ENCODE results near the gene SNAP23.
A peak's percentile ranks its signal among the peaks of the same experiment; 100 is the strongest.

Gene SNAP23

GRCh38 chr15:42482701-42483100, 12.7 kb upstream of the SNAP23 start:
- peaks cover 41% of the 10 kb centered on the region for H3K36me3 Mint-ChIP-seq (ENCODE audit: low read depth)
- H3K4me3 Mint-ChIP-seq: no peak overlapping the region
- intact Hi-C loops (cut with micrococcal nuclease): no loop called here
- no peaks in the 10 kb centered on the region for H3K27me3 Mint-ChIP-seq
- no peak overlapping the region for H3K27ac Mint-ChIP-seq
- no peaks in the 10 kb centered on the region for H3K9me3 Mint-ChIP-seq
- H3K4me1 Mint-ChIP-seq (ENCODE audit: low read depth): peaks cover 35% of the 10 kb centered on the region

DNA sequence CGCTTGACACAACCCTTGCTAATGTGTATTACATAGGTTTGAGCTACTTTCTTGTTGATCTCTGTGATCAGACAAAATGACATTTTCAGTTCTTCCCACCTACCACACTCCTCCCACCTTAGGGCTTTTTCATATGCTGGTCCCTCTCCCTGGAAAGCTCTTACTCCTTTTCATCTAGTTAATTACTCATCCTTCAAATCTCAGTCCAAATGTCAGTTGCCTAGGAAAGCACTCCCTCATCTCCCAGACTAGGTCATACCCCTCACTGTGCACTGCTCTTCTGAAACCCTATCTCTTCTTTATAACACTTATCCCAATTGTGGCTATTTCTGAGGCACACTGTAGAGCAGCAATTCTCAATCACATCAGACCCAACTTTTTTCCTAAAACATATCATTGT, 11.8 kb upstream of the SNAP23 start:
- Mint-ChIP-seq H3K27me3 (no peaks in the 10 kb centered on the region), H3K9me3 (no peaks in the 10 kb centered on the region), H3K27ac (no peak overlapping the region), H3K4me1 (ENCODE audit: low read depth) (peaks cover 41% of the 10 kb centered on the region), H3K4me3 (no peak overlapping the region), H3K36me3 (ENCODE audit: low read depth) (peaks cover 46% of the 10 kb centered on the region)
- intact Hi-C loops (cut with micrococcal nuclease): no loop called here

- H3K36me3 Mint-ChIP-seq (ENCODE audit: low read depth): peaks cover 44% of the 10 kb centered on the region
- peak overlapping the region; percentile 95 for H3K4me3 Mint-ChIP-seq
- intact Hi-C loops (cut with micrococcal nuclease): loop anchor here (5.0 kb wide), 1 partner anchor 57 kb away; the partner anchor contains the start of genes HAUS2 and LRRC57
- no peaks in the 10 kb centered on the region for H3K27me3 Mint-ChIP-seq
- no peaks in the 10 kb centered on the region for H3K9me3 Mint-ChIP-seq
- H3K27ac Mint-ChIP-seq: peak overlapping the region; percentile 97
- peaks cover 63% of the 10 kb centered on the region for H3K4me1 Mint-ChIP-seq (ENCODE audit: low read depth)
These were observed 5.2 kb upstream of the SNAP23 start for GRCh38 chr15:42490291-42490670.

DNA sequence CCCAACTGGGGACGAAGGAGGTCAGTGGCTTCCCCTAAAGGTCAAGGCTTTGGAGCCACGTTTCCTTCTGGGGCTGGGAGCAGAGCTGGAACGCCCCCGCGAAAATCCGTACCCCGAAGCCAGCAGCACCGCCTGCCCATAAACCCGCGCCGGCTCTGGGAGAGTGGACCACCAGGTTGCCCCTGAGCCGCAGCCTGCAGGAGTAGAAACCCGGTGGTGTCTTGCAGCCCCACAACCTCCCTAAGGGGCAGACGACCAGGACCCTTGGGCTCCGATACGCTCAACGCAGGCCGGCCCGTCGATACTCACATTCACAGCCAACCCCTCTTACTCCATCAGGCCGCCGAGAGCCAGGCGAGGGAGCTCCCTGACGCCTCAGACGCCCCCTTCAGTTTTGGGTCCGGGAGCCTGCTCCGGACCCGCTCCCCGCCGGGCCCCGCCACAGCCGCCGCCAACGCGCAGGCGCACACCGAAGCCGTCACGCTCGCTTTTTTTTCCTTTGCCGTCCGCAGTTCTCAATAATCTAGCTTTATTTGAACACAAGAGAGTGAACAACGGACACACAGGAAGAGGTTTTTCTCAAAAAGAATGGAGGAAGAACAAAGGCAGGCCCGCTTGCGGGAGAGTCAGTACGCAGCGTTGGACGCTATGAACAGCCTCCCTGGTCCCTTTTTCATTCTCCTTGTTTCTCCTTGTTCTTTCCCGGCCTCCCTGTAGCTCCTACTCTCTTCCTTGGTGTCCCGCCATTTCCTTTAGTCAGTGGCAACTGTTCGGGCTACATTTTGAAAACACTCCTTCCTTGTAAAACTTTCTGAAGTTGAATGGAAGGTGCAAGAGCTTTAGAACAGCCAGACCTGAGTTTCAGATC, 4.5 kb upstream of the SNAP23 start, which contains the start of gene ZNF106:
Gene ZNF106 (minus strand): TSS at position 471 of the 868 bp plus-strand sequence. CDS start 18,852 bp downstream, outside the sequence.
- Mint-ChIP-seq H3K36me3 (ENCODE audit: low read depth) (peaks cover 44% of the 10 kb centered on the region), H3K4me3 (peak within 1 kb of the TSS; percentile 95), H3K27me3 (no peaks in the 10 kb centered on the region), H3K27ac (peak within 1 kb of the TSS; percentile 97), H3K4me1 (ENCODE audit: low read depth) (peaks cover 59% of the 10 kb centered on the region), H3K9me3 (no peaks in the 10 kb centered on the region)
- intact Hi-C loops (cut with micrococcal nuclease): loop anchor here (5.0 kb wide), 1 partner anchor 56 kb away; the partner anchor contains the start of genes HAUS2 and LRRC57

DNA sequence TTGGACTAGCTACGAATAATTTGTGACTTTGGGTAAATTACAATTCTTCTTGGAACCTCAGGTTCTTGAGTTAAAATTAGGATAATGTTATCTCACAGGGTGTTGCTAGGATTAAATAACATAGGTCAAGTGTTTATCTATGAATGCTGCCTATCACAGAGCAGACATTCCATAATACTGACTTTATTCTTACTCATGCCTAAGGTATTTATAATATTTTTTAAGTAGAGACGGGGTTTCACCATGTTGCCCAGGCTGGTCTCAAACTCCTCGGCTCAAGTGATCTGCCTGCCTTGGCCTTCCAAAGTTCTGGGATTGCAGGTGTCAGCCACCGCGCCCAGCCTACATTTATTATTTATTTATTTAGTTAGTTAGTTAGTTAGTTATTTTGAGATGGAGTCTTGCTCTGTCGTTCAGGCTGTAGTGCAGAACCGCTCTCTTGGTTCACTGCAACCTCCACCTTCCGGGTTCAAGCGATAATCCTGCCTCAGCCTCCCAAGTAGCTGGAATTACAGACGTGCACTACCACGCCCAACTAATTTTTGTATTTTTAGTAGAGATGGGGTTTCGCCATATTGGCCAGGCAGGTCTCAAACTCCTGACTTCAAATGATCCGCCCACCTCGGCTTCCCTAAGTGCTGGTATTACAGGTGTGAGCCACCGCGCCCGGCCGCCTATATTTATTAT, 3.8 kb upstream of the SNAP23 start:
- no peaks in the 10 kb centered on the region for H3K27me3 Mint-ChIP-seq
- H3K27ac Mint-ChIP-seq: peak overlapping the region; percentile 97
- peaks cover 61% of the 10 kb centered on the region for H3K4me1 Mint-ChIP-seq (ENCODE audit: low read depth)
- peak overlapping the region; percentile 95 for H3K4me3 Mint-ChIP-seq
- H3K36me3 Mint-ChIP-seq (ENCODE audit: low read depth): peaks cover 46% of the 10 kb centered on the region
- intact Hi-C loops (cut with micrococcal nuclease): loop anchor here (5.0 kb wide), 1 partner anchor 56 kb away; the partner anchor contains the start of genes HAUS2 and LRRC57
- no peaks in the 10 kb centered on the region for H3K9me3 Mint-ChIP-seq

DNA sequence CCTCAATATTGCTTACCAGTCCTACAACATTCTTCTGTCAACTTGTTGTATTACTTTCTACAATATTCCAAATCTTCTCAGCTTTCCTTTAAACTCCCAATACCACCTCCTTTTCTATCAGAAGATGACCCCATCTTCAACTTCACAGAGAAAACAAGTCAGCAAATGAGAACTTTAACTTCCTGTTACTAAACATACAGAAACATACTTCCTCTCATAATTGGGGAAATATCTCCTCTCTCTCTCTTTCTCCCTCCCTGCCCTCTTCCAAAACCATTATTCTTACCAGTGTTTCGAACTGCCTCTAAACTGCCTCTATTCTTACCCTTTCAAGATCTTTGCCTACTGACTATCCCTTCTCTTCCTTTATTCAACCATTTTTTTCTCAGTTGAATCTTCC, 1.8 kb upstream of the SNAP23 start:
- H3K4me1 Mint-ChIP-seq (ENCODE audit: low read depth): peaks cover 66% of the 10 kb centered on the region
- H3K36me3 Mint-ChIP-seq (ENCODE audit: low read depth): peaks cover 50% of the 10 kb centered on the region
- peak overlapping the region; percentile 87 for H3K27ac Mint-ChIP-seq
- intact Hi-C loops (cut with micrococcal nuclease): loop anchor here (5.0 kb wide), 1 partner anchor 54 kb away; the partner anchor contains the start of genes HAUS2 and LRRC57
- H3K9me3 Mint-ChIP-seq: no peaks in the 10 kb centered on the region
- no peaks in the 10 kb centered on the region for H3K27me3 Mint-ChIP-seq
- peak overlapping the region; percentile 52 for H3K4me3 Mint-ChIP-seq

- Mint-ChIP-seq H3K36me3 (ENCODE audit: low read depth) (peaks cover 59% of the 10 kb centered on the region), H3K4me3 (peak overlapping the region; percentile 92), H3K27me3 (no peaks in the 10 kb centered on the region), H3K4me1 (ENCODE audit: low read depth) (peaks cover 66% of the 10 kb centered on the region), H3K27ac (peak overlapping the region; percentile 87), H3K9me3 (no peaks in the 10 kb centered on the region)
- intact Hi-C loops (cut with micrococcal nuclease): loop anchor here (5.0 kb wide), 1 partner anchor 52 kb away; the partner anchor contains the start of genes HAUS2 and LRRC57
These were observed 455 bp upstream of the SNAP23 start for GRCh38 chr15:42494998-42495360.

- intact Hi-C loops (cut with micrococcal nuclease): no loop called here
- peaks cover 75% of the 10 kb centered on the region for H3K4me1 Mint-ChIP-seq (ENCODE audit: low read depth)
- H3K36me3 Mint-ChIP-seq (ENCODE audit: low read depth): peaks cover 50% of the 10 kb centered on the region
- H3K27me3 Mint-ChIP-seq: no peaks in the 10 kb centered on the region
- peak overlapping the region; percentile 84 for H3K27ac Mint-ChIP-seq
- H3K9me3 Mint-ChIP-seq: no peaks in the 10 kb centered on the region
- no peak overlapping the region for H3K4me3 Mint-ChIP-seq
These were observed 3.0 kb downstream of the SNAP23 start for GRCh38 chr15:42498212-42499068.

DNA sequence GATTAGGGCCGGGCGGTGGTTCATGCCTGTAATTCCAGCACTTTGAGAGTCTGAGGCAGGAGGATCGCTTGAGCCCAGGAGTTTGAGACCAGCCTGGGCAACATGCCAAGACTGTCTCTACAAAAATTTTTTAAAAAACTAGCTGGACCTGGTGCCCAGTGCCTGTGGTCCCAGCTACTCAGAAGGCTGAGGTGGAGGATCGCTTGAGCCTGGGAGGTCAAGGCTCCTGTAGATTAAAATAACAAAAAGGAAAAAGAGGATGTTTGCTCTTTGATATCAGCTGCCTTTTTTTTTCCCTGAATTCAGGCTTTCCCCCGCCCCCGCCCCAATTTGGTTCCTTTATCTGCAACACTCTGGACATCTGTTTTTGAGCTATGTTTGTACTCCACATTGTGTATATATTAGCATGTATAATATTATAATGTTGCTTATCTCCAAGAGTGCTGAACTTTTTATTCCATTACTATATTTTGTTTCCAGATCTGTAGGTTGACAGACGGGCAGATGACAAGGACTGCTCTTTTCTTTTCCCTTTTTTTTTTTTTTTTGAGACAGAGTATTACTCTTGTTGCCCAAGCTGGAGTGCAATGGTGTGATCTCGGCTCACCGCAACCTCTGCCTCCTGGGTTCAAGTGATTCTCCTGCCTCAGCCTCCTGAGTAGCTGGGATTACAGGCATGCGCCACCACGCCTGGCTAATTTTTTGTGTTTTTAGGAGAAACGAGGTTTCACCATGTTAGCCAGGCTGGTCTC, 4.6 kb downstream of the SNAP23 start:
- H3K4me3 Mint-ChIP-seq: peak overlapping the region; percentile 64
- peak overlapping the region; percentile 84 for H3K27ac Mint-ChIP-seq
- intact Hi-C loops (cut with micrococcal nuclease): no loop called here
- no peaks in the 10 kb centered on the region for H3K27me3 Mint-ChIP-seq
- H3K36me3 Mint-ChIP-seq (ENCODE audit: low read depth): peaks cover 50% of the 10 kb centered on the region
- peaks cover 68% of the 10 kb centered on the region for H3K4me1 Mint-ChIP-seq (ENCODE audit: low read depth)
- no peaks in the 10 kb centered on the region for H3K9me3 Mint-ChIP-seq

- Mint-ChIP-seq H3K27ac (peak overlapping the region; percentile 69), H3K9me3 (no peaks in the 10 kb centered on the region)
These were observed 7.0 kb downstream of the SNAP23 start for GRCh38 chr15:42502477-42502876.

GRCh38 chr15:42503825-42504224, 8.4 kb downstream of the SNAP23 start:
- Mint-ChIP-seq H3K4me1 (ENCODE audit: low read depth) (peaks cover 57% of the 10 kb centered on the region), H3K27ac (peak overlapping the region; percentile 69)
- intact Hi-C loops (cut with micrococcal nuclease): no loop called here

More at GRCh38 chr15:42502477-42502876, 7.0 kb downstream of the SNAP23 start:
- peaks cover 59% of the 10 kb centered on the region for H3K4me1 Mint-ChIP-seq (ENCODE audit: low read depth)
- no peak overlapping the region for H3K4me3 Mint-ChIP-seq
- intact Hi-C loops (cut with micrococcal nuclease): no loop called here
- H3K36me3 Mint-ChIP-seq (ENCODE audit: low read depth): peaks cover 55% of the 10 kb centered on the region
- H3K27me3 Mint-ChIP-seq: no peaks in the 10 kb centered on the region

DNA sequence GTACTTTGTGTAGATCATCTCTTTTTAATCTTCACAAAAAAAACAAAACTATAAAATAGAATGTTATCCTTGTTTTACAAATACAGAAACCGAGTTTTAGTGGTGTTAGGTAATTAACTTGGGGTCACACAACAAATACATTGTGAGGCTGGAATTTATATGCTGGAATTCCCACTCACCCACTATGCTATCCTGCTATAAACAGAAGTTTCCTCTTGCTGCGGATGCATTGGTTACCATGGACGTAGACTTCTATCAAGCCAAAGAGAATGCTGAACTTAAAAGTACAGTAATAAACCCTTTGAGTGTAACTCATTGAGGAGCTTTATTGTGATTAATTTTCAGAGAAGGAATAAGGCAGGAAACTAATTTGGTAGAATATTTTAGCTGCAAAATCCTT, 9.2 kb downstream of the SNAP23 start:
- Mint-ChIP-seq H3K9me3 (no peaks in the 10 kb centered on the region), H3K27me3 (no peaks in the 10 kb centered on the region), H3K4me3 (no peak overlapping the region), H3K4me1 (ENCODE audit: low read depth) (peaks cover 57% of the 10 kb centered on the region), H3K27ac (no peak overlapping the region), H3K36me3 (ENCODE audit: low read depth) (peaks cover 45% of the 10 kb centered on the region)
- intact Hi-C loops (cut with micrococcal nuclease): no loop called here

More at GRCh38 chr15:42503825-42504224, 8.4 kb downstream of the SNAP23 start:
- Mint-ChIP-seq H3K4me3 (no peak overlapping the region), H3K9me3 (no peaks in the 10 kb centered on the region), H3K36me3 (ENCODE audit: low read depth) (peaks cover 50% of the 10 kb centered on the region), H3K27me3 (no peaks in the 10 kb centered on the region)

- H3K36me3 Mint-ChIP-seq (ENCODE audit: low read depth): peaks cover 44% of the 10 kb centered on the region
- H3K27me3 Mint-ChIP-seq: no peaks in the 10 kb centered on the region
- peak overlapping the region; percentile 23 for H3K27ac Mint-ChIP-seq
- H3K9me3 Mint-ChIP-seq: no peaks in the 10 kb centered on the region
- H3K4me3 Mint-ChIP-seq: no peak overlapping the region
- peaks cover 59% of the 10 kb centered on the region for H3K4me1 Mint-ChIP-seq (ENCODE audit: low read depth)
- intact Hi-C loops (cut with micrococcal nuclease): no loop called here
These were observed 12.1 kb downstream of the SNAP23 start for GRCh38 chr15:42507514-42507913.
